GM12878 (cell line): ENCODE results near the gene SLC19A1. TPM values are rescaled to one million over a fixed set of nuclear protein-coding genes. Genes with fewer than 3 reads are reported as not detected.

Experiments
- ATAC-seq: fragments of 200-7000 bp; cut with Tn5 transposase; 3 replicates; pipeline ENCODE4 v1.9.1; 2020; ENCODE audit warnings: mild to moderate bottlenecking, moderate library complexity
- BruUV-seq: library from RNA; stranded (reverse); fragments of 400-500 nt; replicated peaks from 2 replicates; lab custom pipeline; 2021; lab: Mats Ljungman, UMichigan
- CTCF ChIA-PET: fragments of 300-600 bp; sonication (Branson Sonifier 250); formaldehyde crosslinking; extraction: SDS; loops from one replicate; lab custom pipeline; 2021; ENCODE audit warnings: inconsistent platforms; lab: Yijun Ruan, JAX
- POLR2A ChIA-PET: fragments of 350-600 bp; formaldehyde crosslinking; extraction: SDS; loops from one replicate; lab custom pipeline; 2021; ENCODE audit warnings: inconsistent platforms; lab: Charles Lee
- RAD21 ChIA-PET: fragments of 300-600 bp; sonication (Branson Sonifier 250); formaldehyde crosslinking; loops from one replicate; lab custom pipeline; 2023; ENCODE audit warnings: antibody characterized with exemption; ENCODE audit not compliant: unreplicated experiment; lab: Charles Lee
- SMC1A ChIA-PET: fragments of 300-600 bp; sonication (Branson Sonifier 250); formaldehyde crosslinking; loops from one replicate; lab custom pipeline; 2023; ENCODE audit not compliant: unreplicated experiment, uncharacterized antibody; lab: Charles Lee
- DNase-seq: peaks from one replicate; pipeline ENCODE4 v3.0.0-alpha.2; 2011; ENCODE audit warnings: low read depth, low spot score
- FAIRE-seq: peaks from 3 replicates; lab custom pipeline; 2011; peaks lifted over from hg19 to GRCh38; lab: Jason Lieb, UNC
- H2AFZ ChIP-seq: 2 replicates; pipeline ENCODE4 v1.6.0; 2011; ENCODE audit warnings: low read depth, low read length, control low read depth; ENCODE audit not compliant: control insufficient read depth
- H3K27ac ChIP-seq: 2 replicates; pipeline ENCODE4 v1.5.1; 2011; ENCODE audit warnings: control low read depth; ENCODE audit not compliant: control insufficient read depth, insufficient read depth
- H3K27me3 ChIP-seq, 2 experiments: replicated peaks in 1 of 2; 2 replicates each; pipeline versions ENCODE4 v1.6.0 to v1.6.1; 2011; ENCODE audit warnings: low read length in 1 of 2; ENCODE audit not compliant: control insufficient read depth in 2 of 2, insufficient read depth in 2 of 2
- H3K36me3 ChIP-seq, 2 experiments: 2 replicates each; pipeline ENCODE4 v1.5.1; 2011; ENCODE audit warnings: low read length in 1 of 2; ENCODE audit not compliant: control insufficient read depth in 2 of 2, insufficient read depth in 2 of 2
- H3K4me1 ChIP-seq: 2 replicates; pipeline ENCODE4 v1.6.1; 2011; ENCODE audit warnings: mild to moderate bottlenecking, low read length, moderate library complexity, mixed read lengths; ENCODE audit not compliant: control insufficient read depth, insufficient read depth
- H3K4me2 ChIP-seq: 2 replicates; pipeline ENCODE4 v1.6.0; 2011; ENCODE audit warnings: control low read depth; ENCODE audit not compliant: control insufficient read depth, insufficient read depth
- H3K4me3 ChIP-seq: fragments of 200-600 bp; sonication (generic); 2 replicates; pipeline ENCODE4 v1.5.1; 2016
- H3K79me2 ChIP-seq: 2 replicates; pipeline ENCODE4 v1.6.0; 2011; ENCODE audit warnings: low read length; ENCODE audit not compliant: control insufficient read depth, insufficient read depth
- H3K9ac ChIP-seq: 2 replicates; pipeline ENCODE4 v1.8.0; 2011; ENCODE audit warnings: low read length, control low read depth, mixed read lengths; ENCODE audit not compliant: control insufficient read depth, insufficient read depth
- H3K9me3 ChIP-seq: replicated peaks from 3 replicates; pipeline ENCODE4 v1.5.1; 2011; ENCODE audit warnings: mild to moderate bottlenecking, low read length; ENCODE audit not compliant: control insufficient read depth, insufficient read depth
- H4K20me1 ChIP-seq: 2 replicates; pipeline ENCODE4 v1.6.0; 2011; ENCODE audit not compliant: control insufficient read depth, insufficient read depth
- BCL3 ChIP-seq: IDR thresholded peaks from 2 replicates; pipeline ENCODE4 v1.6.1; 2011; ENCODE audit warnings: borderline replicate concordance, low read depth, mild to moderate bottlenecking, moderate library complexity, low read length; ENCODE audit not compliant: insufficient read depth, poor library complexity, severe bottlenecking
- ELK1 ChIP-seq: IDR thresholded peaks from 2 replicates; pipeline ENCODE4 v1.6.1; 2012; ENCODE audit warnings: low read depth, low read length, improper control_type of control experiment
- HSF1 ChIP-seq: fragments of 150-350 bp; IDR thresholded peaks from 2 replicates; pipeline ENCODE4 v1.6.1; 2014; ENCODE audit warnings: mild to moderate bottlenecking, low read depth, low read length
- IRF3 ChIP-seq: fragments of 450-650 bp; IDR thresholded peaks from 2 replicates; pipeline ENCODE4 v1.6.1; 2014; ENCODE audit warnings: mild to moderate bottlenecking
- KLF5 ChIP-seq: fragments of 450-650 bp; IDR thresholded peaks from 2 replicates; pipeline ENCODE4 v1.6.1; 2014; ENCODE audit warnings: mild to moderate bottlenecking; ENCODE audit not compliant: partially characterized antibody
- NFYB ChIP-seq: IDR thresholded peaks from 2 replicates; pipeline ENCODE4 v1.6.1; 2011; ENCODE audit warnings: low read depth, mild to moderate bottlenecking, low read length, improper control_type of control experiment, moderate library complexity; ENCODE audit not compliant: insufficient read depth
- RFX5 ChIP-seq: IDR thresholded peaks from 2 replicates; pipeline ENCODE4 v1.6.1; 2011; ENCODE audit warnings: low read depth, low read length, improper control_type of control experiment
- ZNF217 ChIP-seq: fragments of 450-650 bp; IDR thresholded peaks from 2 replicates; pipeline ENCODE4 v1.6.1; 2017; ENCODE audit warnings: antibody characterized with exemption, mild to moderate bottlenecking
- WGBS: methylation state at CpG from one replicate; pipeline ENCODE4 v1.1.6; 2016; ENCODE audit warnings: low lambda C conversion rate; ENCODE audit not compliant: insufficient replicate concordance, insufficient coverage; ENCODE audit errors: missing lambda C conversion rate; 5-methylcytosine and 5-hydroxymethylcytosine counted together
- in situ Hi-C: fragments of 300-500 bp; cut with MboI; formaldehyde crosslinking; loops from 9 replicates; pipeline ENCODE4 v1.14.3; 2018; ENCODE audit warnings: mixed read lengths
- intact Hi-C: fragments of 100-400 bp; cut with micrococcal nuclease; formaldehyde crosslinking; loops from one replicate; pipeline ENCODE4 v1.14.2; 2022; ENCODE audit not compliant: unreplicated experiment
- polyA plus RNA-seq, 11 experiments: library from polyadenylated mRNA; depleted of rRNA in 4 of 11; unstranded in 6 of 11; stranded (reverse) in 5 of 11; fragments of >200 nt; fragmentation: Nextera tagmentation in 4 of 11; fragmentation: Illumina TruSeq in 1 of 11; extraction: Ambion mirVana in 4 of 11; extraction: Trizol in 1 of 11; gene quantifications; 1 replicate in 1 of 11; 2 replicates in 10 of 11; pipeline versions ENCODE4 v1.2.1 to v1.2.3, GENCODE V29; 2011 to 2016; ENCODE audit warnings: inconsistent platforms in 2 of 11, missing spikeins in 2 of 11, low read depth in 1 of 11
- total RNA-seq, 4 experiments: library from RNA; depleted of rRNA in 3 of 4; stranded (reverse); fragments of >200 nt in 3 of 4; fragmentation: Illumina TruSeq in 1 of 4; extraction: Trizol in 1 of 4; gene quantifications; 2 replicates each; pipeline versions ENCODE4 v1.2.1 to v1.2.3, GENCODE V29; 2013 to 2021

The SLC19A1 gene
- total and polyA plus RNA-seq, 10 of the 15 experiments (the other 5 are each of a cell fraction or from before 2014, with no cell fraction given): 0.42 to 49.7 (median 12.2) TPM

GRCh38 chr21:45519182-45519581 is 23.1 kb downstream of the SLC19A1 start:
- POLR2A ChIA-PET: no interaction called here
- H3K27me3 ChIP-seq: no peaks in the 10 kb centered on the region
- no peaks in the 10 kb centered on the region for H4K20me1 ChIP-seq
- no peak overlapping the region for H3K4me2 ChIP-seq
- SMC1A ChIA-PET: no interaction called here
- no peaks in the 10 kb centered on the region for H3K4me1 ChIP-seq
- peaks cover 11% of the 10 kb centered on the region in 2 experiments; a peak in 3 of 4 replicates for H3K36me3 ChIP-seq
- H3K79me2 ChIP-seq: no peaks in the 10 kb centered on the region; the same call in 1 of the 2 replicates
- no peak for DNase-seq
- H3K9me3 ChIP-seq: peaks cover 22% of the 10 kb centered on the region
- CTCF ChIA-PET: no interaction called here
- intact Hi-C loops (no loop called here), in situ Hi-C loops (no loop called here)
- over 99% methylated on average over 4 of the region's 4 CpGs for WGBS
- no TSS peak for BruUV-seq
- H3K9ac ChIP-seq: no peak overlapping the region
- H2AFZ ChIP-seq: no peak overlapping the region
- H3K4me3 ChIP-seq: no peak overlapping the region
- TF ChIP-seq KLF5: no peak
- TF ChIP-seq, all 136 proteins: peak for 0
- RAD21 ChIA-PET: no interaction called here
- FAIRE-seq (no peak), ATAC-seq (no peak)
- no peak overlapping the region for H3K27ac ChIP-seq

- TF ChIP-seq RFX5 (no peak), IRF3 (no peak), ELK1 (no peak), BCL3 (no peak), HSF1 (no peak), NFYB (no peak), ZNF217 (no peak)
- Histone ChIP-seq H4K20me1 (no peaks in the 10 kb centered on the region), H3K4me3 (no peak overlapping the region), H3K9me3 (peaks cover 22% of the 10 kb centered on the region), H2AFZ (no peak overlapping the region), H3K9ac (no peak overlapping the region), H3K27ac (no peak overlapping the region), H3K36me3 (peaks cover 11 to 13% of the 10 kb centered on the region in 2 experiments; a peak in 3 of 4 replicates), H3K4me2 (no peak overlapping the region), H3K4me1 (no peaks in the 10 kb centered on the region), H3K27me3 (no peaks in the 10 kb centered on the region), H3K79me2 (no peaks in the 10 kb centered on the region; the same call in 1 of the 2 replicates)
- DNase-seq (no peak), ATAC-seq (no peak), FAIRE-seq (no peak)
- RAD21 ChIA-PET: no interaction called here
- SMC1A ChIA-PET: no interaction called here
- no TSS peak for BruUV-seq
- intact Hi-C loops (no loop called here), in situ Hi-C loops (no loop called here)
- WGBS: 93% methylated on average over 2 of the region's 2 CpGs
- POLR2A ChIA-PET: no interaction called here
- CTCF ChIA-PET: no interaction called here
Observed at GRCh38 chr21:45518742-45519141, 23.5 kb downstream of the SLC19A1 start.
